K562 (cell line): ENCODE measurements around the gene VAT1L.

ENCODE experiments used
- CTCF ChIP-seq, 3 experiments: IDR thresholded peaks in 2 of 3; conservative IDR thresholded peaks in 1 of 3; 2 replicates each; pipeline ENCODE4 v1.5.1; 2011 to 2012; ENCODE audit warnings: low read length in 3 of 3, mild to moderate bottlenecking in 3 of 3, control low read depth in 2 of 3, improper control_type of control experiment in 1 of 3, inconsistent platforms in 1 of 3, low read depth in 1 of 3, mixed read lengths in 1 of 3, moderate library complexity in 1 of 3; ENCODE audit not compliant: insufficient read depth in 2 of 3
- FOXM1 ChIP-seq, 2 experiments: fragments of 450-650 bp in 1 of 2; sonication (generic) in 1 of 2; formaldehyde crosslinking in 1 of 2; IDR thresholded peaks; 2 replicates each; pipeline versions ENCODE4 v1.6.1 to v1.9.0; 2017 to 2022; ENCODE audit warnings: low read depth in 2 of 2, mild to moderate bottlenecking in 2 of 2, missing genetic modification reagents in 1 of 2, moderate library complexity in 1 of 2
- HNRNPUL1 ChIP-seq: fragments of 200-400 bp; formaldehyde crosslinking; IDR thresholded peaks from 2 replicates; pipeline ENCODE4 v1.6.1; 2017; ENCODE audit warnings: low read length
- KLF16 ChIP-seq: IDR thresholded peaks from 2 replicates; pipeline ENCODE4 v1.6.1; 2016; ENCODE audit warnings: antibody characterized with exemption
- TAF1 ChIP-seq: IDR thresholded peaks from 2 replicates; pipeline ENCODE4 v1.6.1; 2011; ENCODE audit warnings: mild to moderate bottlenecking, low read length, moderate library complexity; ENCODE audit not compliant: insufficient read depth, control insufficient read depth, severe bottlenecking; ENCODE audit errors: extremely low read depth

- TF ChIP-seq HNRNPUL1 (no peak), CTCF (IDR thresholded peaks at IDR 0.05 in 2 of 3, conservative IDR thresholded peaks at IDR 0.05 in 1 of 3; ENCODE audit: insufficient read depth in 2 of 3, low read depth in 1 of 3, low read length in 3 of 3) (no peak), TAF1 (no peak), KLF16 (no peak), FOXM1 (IDR thresholded peaks at IDR 0.05; ENCODE audit: low read depth) (no peak), FOXM1 (CRISPR knock-in tag; IDR thresholded peaks at IDR 0.05; ENCODE audit: low read depth) (no peak)
These were observed 177.0 kb downstream of the VAT1L start for GRCh38 chr16:77965346-77965745.
